Measurements from ENCODE around the gene ABCA2.

The ABCA2 gene

DNA sequence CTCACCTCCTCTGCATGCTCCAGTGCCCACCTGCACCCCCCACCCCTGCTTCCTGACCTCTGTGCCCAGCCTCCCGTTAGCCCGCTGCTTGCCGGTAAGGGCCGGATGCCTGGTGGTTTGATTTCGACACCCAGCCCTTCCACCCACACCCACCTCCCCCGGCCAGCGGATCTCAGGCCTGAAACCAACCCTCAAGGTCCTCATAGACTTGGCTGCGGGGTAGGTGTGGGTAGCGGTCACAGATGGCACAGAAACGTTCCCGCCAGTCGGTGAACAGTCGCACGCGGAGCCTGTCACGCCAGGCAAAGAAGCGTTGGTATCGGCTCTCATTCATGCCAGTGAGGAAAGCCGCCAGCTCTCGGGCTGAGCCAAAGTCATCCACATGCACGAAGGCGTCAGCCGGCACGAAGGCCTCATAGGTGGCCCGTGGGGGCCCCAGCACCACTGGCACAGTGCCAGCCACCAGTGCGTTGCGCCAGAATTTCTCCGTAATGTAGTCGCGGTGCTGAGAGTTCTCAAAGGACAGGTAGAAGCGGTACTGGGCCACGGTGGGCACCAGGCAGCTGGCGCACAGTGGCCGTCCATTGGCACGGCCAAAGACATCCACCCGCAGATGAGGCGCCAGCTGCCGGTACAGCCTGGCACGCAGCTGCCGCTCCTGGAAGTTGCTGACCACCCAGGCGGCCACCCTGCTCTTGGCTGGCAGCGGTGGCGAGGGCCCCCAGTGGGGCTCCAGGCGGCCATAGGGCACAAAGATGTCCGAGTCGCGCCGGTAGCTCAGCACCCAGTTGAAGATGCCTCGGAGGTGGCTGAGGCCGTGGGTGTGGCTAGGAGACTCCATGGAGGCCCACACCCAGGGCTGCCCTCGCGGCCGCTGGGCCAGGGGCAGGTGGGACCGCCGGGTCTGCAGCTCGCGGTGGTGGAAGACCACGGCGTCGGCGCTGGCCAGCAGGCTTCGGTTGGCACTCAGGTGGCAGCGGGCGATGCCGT lies 2.8 kb upstream of the ABCA2 start:
- ATAC-seq: no peak
- no peak for TF ChIP-seq ARNTL (CRISPR knock-in tag; IDR thresholded peaks at IDR 0.05; ENCODE audit: borderline replicate concordance, low read depth)
- no peak for TF ChIP-seq OSR1 (CRISPR knock-in tag; IDR thresholded peaks at IDR 0.05)
- TF ChIP-seq ZFP30 (CRISPR knock-in tag; IDR thresholded peaks at IDR 0.05): no peak

DNA sequence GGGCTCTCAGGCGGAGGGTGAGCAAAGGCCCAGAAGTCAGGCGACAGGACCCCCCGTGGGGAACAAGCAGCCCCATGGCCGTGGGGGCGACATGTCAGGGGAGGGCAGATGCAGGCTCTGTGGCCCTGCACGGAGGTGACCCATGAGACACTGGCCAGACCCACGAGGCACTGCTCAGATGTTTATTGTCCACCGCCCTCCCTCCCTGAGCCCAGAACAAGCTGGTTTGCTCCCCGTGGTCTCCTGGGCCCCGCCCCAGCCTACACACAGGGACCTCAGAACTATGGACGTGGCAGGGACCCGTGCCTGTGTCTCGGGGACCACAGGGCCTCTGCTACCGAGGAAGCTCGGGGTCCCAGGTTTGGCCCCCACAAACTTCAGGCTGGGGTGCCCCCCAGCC lies 2.0 kb upstream of the ABCA2 start:
- TF ChIP-seq ZC3H10 (CRISPR knock-in tag; IDR thresholded peaks at IDR 0.05) (no peak), TOX (CRISPR knock-in tag; IDR thresholded peaks at IDR 0.05; ENCODE audit: borderline replicate concordance) (no peak), GLIS3 (CRISPR knock-in tag; IDR thresholded peaks at IDR 0.05) (no peak), SNAI2 (CRISPR knock-in tag; IDR thresholded peaks at IDR 0.05) (no peak), BACH2 (CRISPR knock-in tag; IDR thresholded peaks at IDR 0.05; ENCODE audit: borderline replicate concordance) (no peak), ISL1 (CRISPR knock-in tag; IDR thresholded peaks at IDR 0.05) (no peak), ZFP30 (CRISPR knock-in tag; IDR thresholded peaks at IDR 0.05) (no peak), TCF4 (CRISPR knock-in tag; IDR thresholded peaks at IDR 0.05; ENCODE audit: borderline replicate concordance) (no peak), ARNTL (CRISPR knock-in tag; IDR thresholded peaks at IDR 0.05; ENCODE audit: borderline replicate concordance, low read depth) (no peak), ESRRG (CRISPR knock-in tag; IDR thresholded peaks at IDR 0.05) (no peak), RARB (CRISPR knock-in tag; IDR thresholded peaks at IDR 0.05) (no peak), ZNF565 (CRISPR knock-in tag; conservative IDR thresholded peaks at IDR 0.05; ENCODE audit: low read depth) (no peak), PPARA (CRISPR knock-in tag; IDR thresholded peaks at IDR 0.05; ENCODE audit: borderline replicate concordance) (no peak), ZFP3 (CRISPR knock-in tag; IDR thresholded peaks at IDR 0.05) (no peak), OSR1 (CRISPR knock-in tag; IDR thresholded peaks at IDR 0.05) (no peak), CSDC2 (CRISPR knock-in tag; IDR thresholded peaks at IDR 0.05) (no peak)
- TF ChIP-seq, protein P1, sequence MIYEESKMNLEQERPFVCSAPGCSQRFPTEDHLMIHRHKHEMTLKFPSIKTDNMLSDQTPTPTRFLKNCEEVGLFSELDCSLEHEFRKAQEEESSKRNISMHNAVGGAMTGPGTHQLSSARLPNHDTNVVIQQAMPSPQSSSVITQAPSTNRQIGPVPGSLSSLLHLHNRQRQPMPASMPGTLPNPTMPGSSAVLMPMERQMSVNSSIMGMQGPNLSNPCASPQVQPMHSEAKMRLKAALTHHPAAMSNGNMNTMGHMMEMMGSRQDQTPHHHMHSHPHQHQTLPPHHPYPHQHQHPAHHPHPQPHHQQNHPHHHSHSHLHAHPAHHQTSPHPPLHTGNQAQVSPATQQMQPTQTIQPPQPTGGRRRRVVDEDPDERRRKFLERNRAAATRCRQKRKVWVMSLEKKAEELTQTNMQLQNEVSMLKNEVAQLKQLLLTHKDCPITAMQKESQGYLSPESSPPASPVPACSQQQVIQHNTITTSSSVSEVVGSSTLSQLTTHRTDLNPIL (CRISPR knock-in tag; IDR thresholded peaks at IDR 0.05; ENCODE audit: low read depth): no peak
- TF ChIP-seq, protein P2, sequence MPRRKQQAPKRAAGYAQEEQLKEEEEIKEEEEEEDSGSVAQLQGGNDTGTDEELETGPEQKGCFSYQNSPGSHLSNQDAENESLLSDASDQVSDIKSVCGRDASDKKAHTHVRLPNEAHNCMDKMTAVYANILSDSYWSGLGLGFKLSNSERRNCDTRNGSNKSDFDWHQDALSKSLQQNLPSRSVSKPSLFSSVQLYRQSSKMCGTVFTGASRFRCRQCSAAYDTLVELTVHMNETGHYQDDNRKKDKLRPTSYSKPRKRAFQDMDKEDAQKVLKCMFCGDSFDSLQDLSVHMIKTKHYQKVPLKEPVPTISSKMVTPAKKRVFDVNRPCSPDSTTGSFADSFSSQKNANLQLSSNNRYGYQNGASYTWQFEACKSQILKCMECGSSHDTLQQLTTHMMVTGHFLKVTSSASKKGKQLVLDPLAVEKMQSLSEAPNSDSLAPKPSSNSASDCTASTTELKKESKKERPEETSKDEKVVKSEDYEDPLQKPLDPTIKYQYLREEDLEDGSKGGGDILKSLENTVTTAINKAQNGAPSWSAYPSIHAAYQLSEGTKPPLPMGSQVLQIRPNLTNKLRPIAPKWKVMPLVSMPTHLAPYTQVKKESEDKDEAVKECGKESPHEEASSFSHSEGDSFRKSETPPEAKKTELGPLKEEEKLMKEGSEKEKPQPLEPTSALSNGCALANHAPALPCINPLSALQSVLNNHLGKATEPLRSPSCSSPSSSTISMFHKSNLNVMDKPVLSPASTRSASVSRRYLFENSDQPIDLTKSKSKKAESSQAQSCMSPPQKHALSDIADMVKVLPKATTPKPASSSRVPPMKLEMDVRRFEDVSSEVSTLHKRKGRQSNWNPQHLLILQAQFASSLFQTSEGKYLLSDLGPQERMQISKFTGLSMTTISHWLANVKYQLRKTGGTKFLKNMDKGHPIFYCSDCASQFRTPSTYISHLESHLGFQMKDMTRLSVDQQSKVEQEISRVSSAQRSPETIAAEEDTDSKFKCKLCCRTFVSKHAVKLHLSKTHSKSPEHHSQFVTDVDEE (CRISPR knock-in tag; IDR thresholded peaks at IDR 0.05): no peak
- TF ChIP-seq, protein P3, sequence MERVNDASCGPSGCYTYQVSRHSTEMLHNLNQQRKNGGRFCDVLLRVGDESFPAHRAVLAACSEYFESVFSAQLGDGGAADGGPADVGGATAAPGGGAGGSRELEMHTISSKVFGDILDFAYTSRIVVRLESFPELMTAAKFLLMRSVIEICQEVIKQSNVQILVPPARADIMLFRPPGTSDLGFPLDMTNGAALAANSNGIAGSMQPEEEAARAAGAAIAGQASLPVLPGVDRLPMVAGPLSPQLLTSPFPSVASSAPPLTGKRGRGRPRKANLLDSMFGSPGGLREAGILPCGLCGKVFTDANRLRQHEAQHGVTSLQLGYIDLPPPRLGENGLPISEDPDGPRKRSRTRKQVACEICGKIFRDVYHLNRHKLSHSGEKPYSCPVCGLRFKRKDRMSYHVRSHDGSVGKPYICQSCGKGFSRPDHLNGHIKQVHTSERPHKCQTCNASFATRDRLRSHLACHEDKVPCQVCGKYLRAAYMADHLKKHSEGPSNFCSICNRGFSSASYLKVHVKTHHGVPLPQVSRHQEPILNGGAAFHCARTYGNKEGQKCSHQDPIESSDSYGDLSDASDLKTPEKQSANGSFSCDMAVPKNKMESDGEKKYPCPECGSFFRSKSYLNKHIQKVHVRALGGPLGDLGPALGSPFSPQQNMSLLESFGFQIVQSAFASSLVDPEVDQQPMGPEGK (CRISPR knock-in tag; IDR thresholded peaks at IDR 0.05; ENCODE audit: borderline replicate concordance): no peak
- ATAC-seq: no peak

DNA sequence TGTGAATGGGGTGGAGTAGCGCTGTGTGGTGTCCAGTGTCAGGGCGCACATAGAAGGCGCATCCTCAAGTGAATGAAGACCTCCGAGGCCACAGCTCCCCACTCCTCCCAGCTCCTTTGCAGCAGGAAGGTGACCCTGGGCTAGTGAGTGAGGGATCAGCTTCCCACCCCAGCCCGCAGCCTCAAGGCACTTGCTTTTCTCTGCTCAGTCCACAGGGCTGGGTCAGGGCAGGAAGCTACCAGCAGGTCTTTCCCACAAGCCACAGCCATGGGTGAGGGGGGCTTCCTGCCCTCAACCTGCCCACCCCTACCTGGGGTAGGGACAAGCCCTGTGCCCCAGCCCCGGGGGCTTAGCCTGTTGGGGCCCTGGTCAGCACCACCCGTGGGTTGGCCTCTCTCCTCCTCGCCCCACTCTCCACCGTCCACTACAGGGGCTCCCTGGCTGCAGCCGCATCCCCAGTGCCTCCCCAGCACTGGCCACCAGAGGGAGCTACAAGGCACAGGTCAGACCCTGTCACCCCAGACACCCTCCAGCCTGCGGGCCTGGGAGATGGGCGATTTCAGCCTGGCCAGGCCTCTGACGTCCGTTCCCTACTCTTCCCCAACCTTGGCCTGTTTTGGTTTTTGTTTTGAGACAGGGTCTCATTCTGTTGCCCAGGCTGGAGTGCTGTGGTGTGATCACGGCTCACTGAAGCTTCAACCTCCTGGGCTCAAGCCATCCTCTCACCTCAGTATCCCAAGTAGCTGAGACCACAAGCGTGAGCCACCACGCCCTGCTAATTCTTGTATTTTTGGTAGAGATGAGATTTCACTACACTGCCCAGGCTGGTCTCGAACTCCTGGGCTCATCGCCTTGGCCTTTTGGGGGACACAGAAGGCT lies 1.3 kb upstream of the ABCA2 start:
- ATAC-seq: peak; percentile 88

More for the DNA sequence above, 1.3 kb upstream of the ABCA2 start:
- TF ChIP-seq RARB (CRISPR knock-in tag; IDR thresholded peaks at IDR 0.05) (no peak), ARNTL (CRISPR knock-in tag; IDR thresholded peaks at IDR 0.05; ENCODE audit: borderline replicate concordance, low read depth) (no peak), PPARA (CRISPR knock-in tag; IDR thresholded peaks at IDR 0.05; ENCODE audit: borderline replicate concordance) (no peak), OSR1 (CRISPR knock-in tag; IDR thresholded peaks at IDR 0.05) (no peak), SNAI2 (CRISPR knock-in tag; IDR thresholded peaks at IDR 0.05) (no peak), TCF4 (CRISPR knock-in tag; IDR thresholded peaks at IDR 0.05; ENCODE audit: borderline replicate concordance) (no peak), ZNF565 (CRISPR knock-in tag; conservative IDR thresholded peaks at IDR 0.05; ENCODE audit: low read depth) (no peak)
- TF ChIP-seq, protein P4, sequence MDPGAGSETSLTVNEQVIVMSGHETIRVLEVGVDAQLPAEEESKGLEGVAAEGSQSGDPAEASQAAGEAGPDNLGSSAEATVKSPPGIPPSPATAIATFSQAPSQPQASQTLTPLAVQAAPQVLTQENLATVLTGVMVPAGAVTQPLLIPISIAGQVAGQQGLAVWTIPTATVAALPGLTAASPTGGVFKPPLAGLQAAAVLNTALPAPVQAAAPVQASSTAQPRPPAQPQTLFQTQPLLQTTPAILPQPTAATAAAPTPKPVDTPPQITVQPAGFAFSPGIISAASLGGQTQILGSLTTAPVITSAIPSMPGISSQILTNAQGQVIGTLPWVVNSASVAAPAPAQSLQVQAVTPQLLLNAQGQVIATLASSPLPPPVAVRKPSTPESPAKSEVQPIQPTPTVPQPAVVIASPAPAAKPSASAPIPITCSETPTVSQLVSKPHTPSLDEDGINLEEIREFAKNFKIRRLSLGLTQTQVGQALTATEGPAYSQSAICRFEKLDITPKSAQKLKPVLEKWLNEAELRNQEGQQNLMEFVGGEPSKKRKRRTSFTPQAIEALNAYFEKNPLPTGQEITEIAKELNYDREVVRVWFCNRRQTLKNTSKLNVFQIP (CRISPR knock-in tag; IDR thresholded peaks at IDR 0.05; ENCODE audit: borderline replicate concordance, low read depth): no peak

Measured in SK-N-SH treated with all-trans-retinoic acid at 6 μM for 48 hours (cell line).